Fibroblast of upper back skin (primary cell): ENCODE data around the gene CDHR1.

Experiments used
- DNase-seq: peaks from one replicate; pipeline ENCODE4 v3.0.0-alpha.2; 2013

The CDHR1 gene

GRCh38 chr10:84201682-84202081, 7.3 kb downstream of the CDHR1 start:
- DNase-seq, result no peak

DNA sequence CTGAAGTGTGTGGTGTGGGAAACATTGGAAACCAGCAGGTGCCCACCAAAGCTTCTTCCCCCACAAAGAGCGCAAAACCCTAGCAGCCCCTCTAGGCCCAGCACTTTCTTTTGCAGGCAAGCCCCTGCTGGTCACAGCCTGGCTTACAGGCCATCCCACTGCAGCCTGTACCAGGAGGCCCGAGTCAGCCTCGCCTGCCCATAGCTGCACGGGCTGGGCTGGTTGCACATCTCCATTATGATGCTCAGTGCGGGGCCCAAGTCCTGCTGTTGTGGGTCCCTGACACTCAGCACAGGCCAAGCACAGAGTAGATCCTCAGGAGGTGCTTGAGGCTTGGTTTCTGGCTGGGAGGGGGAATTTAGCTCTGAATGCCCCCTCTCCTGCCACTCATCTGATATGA, 8.0 kb downstream of the CDHR1 start:
- no peak for DNase-seq

- no peak for DNase-seq
These were observed 9.8 kb downstream of the CDHR1 start for GRCh38 chr10:84204122-84204521.

- no peak for DNase-seq
These were observed 10.3 kb downstream of the CDHR1 start for GRCh38 chr10:84204610-84205009.

DNA sequence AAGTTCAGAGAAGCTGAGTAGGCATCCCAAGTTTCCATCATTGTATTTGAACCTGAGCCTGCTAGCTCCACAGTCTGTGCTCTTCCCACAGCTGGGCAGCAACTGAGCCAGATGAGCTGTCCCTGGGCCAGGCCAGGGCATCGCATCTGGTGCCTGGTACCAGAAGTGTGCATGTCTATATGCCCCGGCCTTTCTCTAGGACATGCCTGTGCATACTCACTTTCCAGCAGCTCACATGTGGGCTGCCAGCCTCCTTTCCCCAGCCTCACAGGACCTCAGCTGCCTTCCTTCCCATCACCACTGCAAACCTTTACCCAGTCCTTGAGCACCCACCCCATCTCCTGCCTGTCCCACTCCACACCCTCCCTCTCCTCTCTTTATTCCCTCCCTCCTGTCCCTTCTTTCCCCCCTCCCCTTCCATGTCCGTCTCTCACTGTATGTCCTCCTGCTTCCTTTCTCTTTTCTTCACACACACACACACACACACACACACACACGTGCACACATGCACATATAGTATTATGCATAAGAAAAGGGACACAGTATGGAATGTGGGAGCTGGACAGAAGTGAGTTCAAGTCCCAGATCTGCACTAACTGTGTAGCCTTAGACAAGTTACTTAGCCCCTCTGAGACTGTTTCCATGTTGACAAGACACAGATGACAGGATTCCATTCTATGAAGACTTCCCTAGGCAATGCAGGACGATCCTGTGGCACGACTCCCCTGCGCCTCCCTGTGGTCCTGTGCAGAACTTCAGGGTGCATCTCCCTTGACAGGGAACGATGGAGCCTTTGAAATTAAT, 10.9 kb downstream of the CDHR1 start:
- DNase-seq, result no peak

DNA sequence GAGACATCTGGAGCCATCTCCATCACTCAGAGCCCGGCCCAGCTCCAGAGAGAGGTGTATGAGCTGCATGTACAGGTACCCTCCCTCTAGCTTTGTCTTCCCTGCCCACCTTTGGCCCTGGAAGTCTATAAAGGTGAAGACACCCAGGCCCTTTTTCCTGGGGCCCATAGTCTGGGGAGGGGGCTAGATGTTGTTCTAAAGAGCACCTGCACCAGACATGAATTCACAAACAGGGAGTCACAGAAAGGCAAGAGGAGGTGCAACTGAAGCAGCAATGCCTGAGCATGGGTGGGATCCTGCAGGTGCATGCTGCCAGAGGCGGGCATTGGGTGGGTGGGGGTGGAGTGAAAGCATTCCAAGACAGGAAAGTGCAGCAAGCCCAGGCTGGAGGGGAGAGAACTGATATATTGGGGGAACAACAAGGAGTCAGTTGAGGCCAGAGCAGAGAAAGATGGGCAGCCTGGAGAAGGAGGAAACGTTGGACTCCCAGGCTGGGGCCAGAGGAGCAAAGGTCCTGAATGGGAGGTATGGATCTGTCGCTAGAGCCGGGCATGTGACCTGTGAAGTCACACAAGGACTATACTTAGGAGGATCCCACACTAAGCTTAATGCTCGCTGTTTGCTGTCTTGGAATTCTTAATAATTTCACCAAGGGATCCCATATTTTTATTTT, 11.7 kb downstream of the CDHR1 start:
- DNase-seq, result no peak

DNA sequence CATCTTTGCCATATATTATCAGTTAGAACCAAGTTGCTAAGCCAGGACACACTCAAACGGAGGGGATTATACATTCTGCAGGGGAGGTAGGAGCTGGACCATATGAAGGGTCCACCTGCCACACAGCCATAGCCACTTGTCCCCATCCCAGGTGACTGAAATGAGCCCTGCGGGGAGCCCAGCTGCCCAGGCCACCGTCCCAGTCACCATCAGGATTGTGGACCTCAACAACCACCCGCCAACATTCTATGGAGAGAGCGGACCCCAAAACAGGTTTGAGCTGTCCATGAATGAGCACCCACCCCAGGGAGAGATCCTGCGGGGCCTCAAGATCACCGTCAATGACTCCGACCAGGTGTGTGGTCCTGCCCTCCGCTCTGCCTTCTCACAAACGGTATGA, 13.7 kb downstream of the CDHR1 start:
- no peak for DNase-seq

DNA sequence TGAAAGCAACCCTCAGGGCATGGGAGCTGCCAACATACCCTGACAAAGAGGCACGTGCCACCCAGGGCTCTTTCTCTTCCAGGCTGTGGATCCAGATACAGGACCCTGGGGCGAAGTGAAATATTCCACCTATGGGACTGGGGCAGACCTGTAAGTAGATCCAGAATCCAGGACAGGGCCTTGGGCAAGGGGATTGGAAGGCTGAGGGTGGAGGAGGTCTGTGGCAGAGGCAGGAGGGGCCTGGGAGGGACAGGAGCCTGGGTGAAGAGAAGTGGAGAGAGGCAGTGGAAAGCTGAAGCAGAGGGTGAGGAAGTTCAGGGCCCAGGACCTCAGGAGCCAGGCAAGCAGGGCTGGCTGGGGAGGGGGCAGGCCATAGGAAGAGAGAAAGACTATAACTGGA, 17.2 kb downstream of the CDHR1 start:
- DNase-seq, result no peak

GRCh38 chr10:84212014-84212413, 17.7 kb downstream of the CDHR1 start:
- DNase-seq, result no peak

DNA sequence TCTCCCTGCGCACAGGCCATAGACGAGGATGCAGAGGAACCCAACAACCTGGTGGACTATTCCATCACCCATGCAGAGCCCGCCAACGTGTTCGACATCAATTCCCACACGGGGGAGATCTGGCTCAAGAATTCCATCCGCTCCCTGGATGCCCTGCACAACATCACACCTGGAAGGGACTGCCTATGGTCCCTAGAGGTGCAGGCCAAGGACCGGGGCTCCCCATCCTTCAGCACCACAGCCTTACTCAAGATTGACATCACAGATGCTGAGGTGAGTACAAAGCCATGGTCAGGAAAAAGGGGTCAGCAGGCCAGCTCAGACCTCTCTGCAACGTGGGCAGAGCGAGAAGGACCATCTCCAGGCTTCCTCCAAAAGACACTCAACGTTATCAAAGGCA, 18.7 kb downstream of the CDHR1 start:
- no peak for DNase-seq

DNA sequence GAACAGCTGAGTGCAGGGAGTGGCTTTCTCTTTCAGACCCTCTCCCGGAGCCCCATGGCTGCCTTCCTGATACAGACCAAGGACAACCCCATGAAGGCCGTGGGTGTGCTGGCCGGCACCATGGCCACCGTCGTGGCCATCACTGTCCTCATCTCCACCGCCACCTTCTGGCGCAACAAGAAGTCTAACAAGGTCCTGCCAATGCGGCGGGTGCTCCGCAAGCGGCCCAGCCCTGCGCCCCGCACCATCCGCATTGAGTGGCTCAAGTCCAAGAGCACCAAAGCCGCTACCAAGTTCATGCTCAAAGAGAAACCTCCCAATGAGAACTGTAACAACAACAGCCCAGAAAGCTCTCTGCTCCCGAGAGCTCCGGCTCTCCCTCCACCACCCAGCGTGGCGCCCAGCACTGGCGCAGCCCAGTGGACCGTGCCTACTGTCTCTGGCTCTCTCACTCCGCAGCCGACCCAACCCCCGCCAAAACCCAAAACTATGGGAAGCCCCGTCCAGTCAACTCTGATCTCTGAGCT, 19.8 kb downstream of the CDHR1 start:
- no peak for DNase-seq

DNA sequence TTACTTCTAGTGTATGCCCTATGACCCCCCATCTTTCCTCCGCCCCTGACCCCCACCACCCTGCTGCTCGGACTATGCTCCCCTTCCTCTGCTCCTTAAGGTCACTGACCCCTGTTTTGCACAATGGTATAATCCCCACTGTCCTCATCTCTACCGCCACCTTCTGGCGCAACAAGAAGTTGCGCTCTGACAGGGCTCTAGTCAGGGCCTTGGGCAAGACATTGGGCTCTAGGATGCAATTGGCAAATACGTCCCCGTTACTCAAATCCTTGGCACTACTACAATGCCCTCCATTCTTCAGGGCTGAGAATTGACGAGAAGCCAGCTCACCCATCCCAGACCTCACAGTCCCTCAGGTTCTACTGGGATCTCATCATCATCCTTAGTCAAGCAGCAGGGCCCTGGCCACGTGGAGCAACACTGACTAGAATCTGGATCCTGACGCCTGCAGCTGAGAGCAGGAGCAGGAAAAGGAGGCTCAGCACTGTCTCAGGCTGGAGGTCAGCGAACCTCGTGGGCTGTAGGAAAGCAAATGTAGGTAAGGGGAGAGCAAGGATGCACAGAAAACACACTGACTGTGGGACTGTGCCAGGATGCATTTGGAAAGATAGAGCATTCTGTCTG, 20.4 kb downstream of the CDHR1 start:
- DNase-seq, result no peak

DNA sequence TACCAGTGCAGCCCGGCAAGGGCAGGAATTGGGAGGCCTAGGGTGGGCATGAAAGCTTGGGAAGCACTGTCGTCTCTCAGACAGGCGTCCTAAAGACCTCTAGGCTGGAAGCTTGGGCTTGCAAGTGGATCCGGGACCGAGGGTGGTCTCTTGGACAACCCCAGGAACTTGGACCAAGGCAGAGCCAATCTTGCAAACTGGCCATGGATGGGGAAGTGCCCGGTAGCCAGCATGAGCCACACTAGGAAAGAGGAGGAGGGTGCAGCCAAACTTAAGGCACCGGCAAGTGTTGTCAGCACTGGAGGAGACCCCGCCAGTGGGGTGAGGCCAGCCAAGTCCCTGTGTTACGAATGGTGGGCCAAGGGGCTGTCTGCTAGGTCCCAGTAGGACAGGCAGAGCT, 22.5 kb downstream of the CDHR1 start:
- no peak for DNase-seq

DNA sequence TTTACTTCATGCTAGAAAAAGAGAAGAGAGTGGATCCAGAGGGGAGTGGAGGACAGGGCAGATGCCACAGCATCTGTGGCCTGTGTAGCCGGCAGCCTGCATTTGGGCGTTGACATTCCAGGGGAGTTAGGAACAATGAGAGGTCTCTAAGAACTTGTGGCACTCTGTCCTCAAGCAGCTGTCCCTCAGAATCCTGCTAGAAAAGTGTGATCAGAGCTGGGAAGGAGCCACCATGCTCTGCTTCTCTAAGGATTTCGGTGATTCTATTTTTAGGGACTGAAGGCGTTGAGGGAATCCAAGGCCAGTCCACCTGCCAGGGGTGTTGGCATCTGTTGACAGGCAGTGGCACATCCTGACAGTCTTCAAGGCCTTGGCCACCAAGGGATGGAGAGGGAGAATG, 23.4 kb downstream of the CDHR1 start:
- DNase-seq, result no peak

- DNase-seq, result no peak
These were observed 27.6 kb downstream of the CDHR1 start for GRCh38 chr10:84221916-84222315.

GRCh38 chr10:84224411-84225028, 30.2 kb downstream of the CDHR1 start:
- no peak for DNase-seq

DNA sequence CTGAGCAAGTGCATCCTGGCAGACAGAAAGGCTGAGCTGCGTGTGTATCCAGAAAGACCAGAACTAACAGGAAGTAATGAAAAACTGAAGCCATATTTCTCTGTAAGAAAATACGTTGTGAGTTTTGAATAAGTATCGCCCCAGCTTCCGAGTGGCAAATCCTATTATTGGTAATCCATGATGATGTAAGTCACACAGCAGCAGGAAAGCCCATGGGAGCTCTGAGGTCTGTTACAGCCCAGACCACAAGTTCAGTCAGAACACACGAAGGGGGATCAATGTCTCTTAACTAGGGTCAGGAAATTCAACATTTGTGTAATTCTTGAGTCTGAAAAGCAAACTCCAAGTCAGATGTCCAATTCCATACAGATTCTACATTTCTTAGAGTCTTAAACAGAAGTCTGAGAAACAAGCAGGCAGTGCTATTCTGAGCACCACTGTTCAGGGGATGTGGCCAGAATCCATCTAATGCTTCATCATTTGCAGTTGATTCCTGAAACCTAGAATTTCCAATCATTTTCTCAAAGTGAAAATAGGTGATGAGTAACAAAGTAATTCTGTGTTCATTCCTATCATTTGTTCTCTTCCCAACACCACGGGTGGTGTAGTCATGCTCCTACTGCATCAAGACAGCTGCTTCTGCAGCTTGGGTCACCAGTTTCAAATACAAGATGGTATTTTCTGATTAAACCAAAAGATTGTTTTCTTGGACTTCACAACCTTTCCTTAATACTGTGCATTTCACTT, 31.3 kb downstream of the CDHR1 start, which contains the start of gene LRIT2:
Gene LRIT2, minus strand, starts transcription at position 118 of the 747 bp plus-strand sequence. Its CDS starts 24 bp downstream, at position 94.
- DNase-seq, result no peak

DNA sequence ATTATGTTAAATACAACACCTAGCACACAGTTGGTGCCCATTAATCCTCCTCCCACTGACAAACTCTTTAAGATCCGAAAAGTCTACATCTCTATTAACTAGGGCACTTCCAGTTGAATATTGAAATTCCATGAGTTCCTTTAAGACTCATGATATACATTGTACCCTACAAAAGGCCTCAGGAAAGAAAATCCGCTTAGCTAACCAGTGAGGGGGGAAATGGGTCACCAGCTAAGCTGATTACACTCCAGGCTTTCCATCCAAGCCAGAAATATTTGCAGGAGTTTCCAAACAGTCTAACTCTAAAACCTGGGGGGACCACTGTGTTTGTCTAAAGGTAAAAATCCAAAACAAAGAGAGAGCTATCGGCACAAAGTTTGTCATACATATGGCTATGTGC, 32.3 kb downstream of the CDHR1 start:
- no peak for DNase-seq

DNA sequence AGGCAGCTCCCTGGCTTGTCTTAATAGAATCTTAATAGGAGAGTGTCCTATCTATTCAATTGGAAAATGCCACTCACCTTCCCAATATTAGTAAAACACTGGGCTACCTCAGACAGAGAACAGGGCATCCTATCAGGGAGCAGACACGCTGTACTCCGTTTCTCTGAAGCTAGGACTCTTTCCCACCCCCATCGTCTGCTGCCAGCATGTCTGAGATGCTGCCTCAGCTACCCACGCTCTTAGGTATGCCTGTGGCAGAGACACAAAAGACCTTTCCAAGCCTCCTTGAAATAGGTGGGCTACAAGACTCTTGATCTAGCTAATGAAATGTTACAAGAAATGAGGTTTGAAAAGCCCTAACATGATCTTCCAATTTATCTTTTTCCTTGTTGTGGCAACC, 33.5 kb downstream of the CDHR1 start:
- DNase-seq, result no peak

GRCh38 chr10:84230359-84230758, 36.0 kb downstream of the CDHR1 start:
- DNase-seq, result no peak

GRCh38 chr10:84232376-84232775, 38.0 kb downstream of the CDHR1 start:
- no peak for DNase-seq

- no peak for DNase-seq
These were observed 39.6 kb downstream of the CDHR1 start for GRCh38 chr10:84233940-84234339.

DNA sequence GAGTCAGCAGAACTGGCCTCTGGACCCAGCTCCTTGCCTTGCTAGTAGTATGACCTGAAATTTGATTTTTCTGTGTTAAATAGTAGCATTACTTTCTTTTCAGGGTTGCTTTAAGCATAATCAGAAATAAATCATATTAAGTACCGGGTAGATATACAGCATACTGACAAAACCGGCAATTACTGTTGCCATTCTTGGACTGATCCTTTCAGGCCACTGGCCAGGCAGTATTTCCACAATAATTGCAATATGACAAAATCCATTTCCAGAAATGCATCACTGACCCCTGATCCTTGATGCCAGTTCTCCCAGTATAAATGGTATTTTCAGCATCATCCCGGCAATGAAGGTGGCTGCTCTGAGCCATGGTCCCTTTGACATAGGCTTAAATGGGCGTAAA, 40.1 kb downstream of the CDHR1 start:
- no peak for DNase-seq
